Measurements from ENCODE around the gene RPN2.

RPN2 gene

GRCh38 chr20:37243937-37244571, 64.9 kb downstream of the RPN2 start:
- no peak for DNase-seq

GRCh38 chr20:37244572-37244957, 65.4 kb downstream of the RPN2 start:
- no peak for DNase-seq

- DNase-seq: no peak
Observed at GRCh38 chr20:37245216-37246150, 66.4 kb downstream of the RPN2 start.

- no peak for DNase-seq
Observed at GRCh38 chr20:37246736-37247135, 67.6 kb downstream of the RPN2 start.

- no peak for DNase-seq
Observed at GRCh38 chr20:37247547-37247946, 68.4 kb downstream of the RPN2 start.

GRCh38 chr20:37249304-37249703, 70.2 kb downstream of the RPN2 start:
- DNase-seq: no peak

GRCh38 chr20:37251825-37252477, 72.8 kb downstream of the RPN2 start:
- no peak for DNase-seq

- no peak for DNase-seq
Observed at GRCh38 chr20:37253087-37253486, 74.0 kb downstream of the RPN2 start.

GRCh38 chr20:37254114-37254878, 75.2 kb downstream of the RPN2 start:
- no peak for DNase-seq

- no peak for DNase-seq
Observed at GRCh38 chr20:37256286-37256685, 77.2 kb downstream of the RPN2 start.

- no peak for DNase-seq
Observed at GRCh38 chr20:37257530-37257929, 78.4 kb downstream of the RPN2 start.

GRCh38 chr20:37257988-37258387, 78.9 kb downstream of the RPN2 start:
- DNase-seq: no peak

- no peak for DNase-seq
Observed at GRCh38 chr20:37259031-37259430, 79.9 kb downstream of the RPN2 start.

GRCh38 chr20:37259865-37260264, 80.7 kb downstream of the RPN2 start:
- DNase-seq: no peak

- DNase-seq: no peak
Observed at GRCh38 chr20:37260923-37261322, 81.8 kb downstream of the RPN2 start.

- DNase-seq: no peak
Observed at GRCh38 chr20:37261714-37262113, 82.6 kb downstream of the RPN2 start, which contains the start of gene GHRH. Gene GHRH, minus strand, starts transcription at chr20:37261814. Its CDS starts 4,925 bp downstream, at chr20:37256889.

- DNase-seq: no peak
Observed at GRCh38 chr20:37262505-37262904, 83.4 kb downstream of the RPN2 start.

GRCh38 chr20:37263686-37264085, 84.6 kb downstream of the RPN2 start:
- DNase-seq: no peak

GRCh38 chr20:37265152-37265551, 86.0 kb downstream of the RPN2 start:
- no peak for DNase-seq

- no peak for DNase-seq
Observed at GRCh38 chr20:37266940-37267666, 88.0 kb downstream of the RPN2 start.

- DNase-seq: no peak
Observed at GRCh38 chr20:37267667-37268313, 88.7 kb downstream of the RPN2 start.

Data from stimulated activated CD4-positive, alpha-beta T cell treated with anti-CD3 and anti-CD28 coated beads, Interleukin-4, amount 100 ng/mL, for 4 hours (primary cell).